Endothelial cell of umbilical vein (primary cell): ENCODE results near the gene HBP1. TPM values are rescaled to one million over a fixed set of nuclear protein-coding genes. Genes with fewer than 3 reads are reported as not detected.

ENCODE experiments used
- BruUV-seq: library from RNA; stranded (reverse); fragments of 400-500 nt; replicated peaks from 2 replicates; lab custom pipeline; 2021; lab: Mats Ljungman, UMichigan
- CTCF ChIA-PET: fragments of 300-600, 350-600 bp; sonication (Branson Sonifier 250); formaldehyde crosslinking; loops from one replicate; lab custom pipeline; 2021; ENCODE audit warnings: antibody characterized with exemption, inconsistent platforms; lab: Charles Lee
- POLR2A ChIA-PET: fragments of 300-600, 350-600 bp; sonication (Branson Sonifier 250); formaldehyde crosslinking; loops from one replicate; lab custom pipeline; 2021; ENCODE audit warnings: antibody characterized with exemption, inconsistent platforms; lab: Charles Lee
- DNase-seq: peaks from one replicate; pipeline ENCODE4 v3.0.0-alpha.2; 2011; ENCODE audit warnings: low read depth, low spot score
- FAIRE-seq: peaks from 2 replicates; lab custom pipeline; 2011; peaks lifted over from hg19 to GRCh38; lab: Jason Lieb, UNC
- H2AFZ ChIP-seq: 2 replicates; pipeline ENCODE4 v1.6.0; 2012; ENCODE audit warnings: low read depth, low read length, control low read depth, inconsistent platforms
- H3K27ac ChIP-seq: 2 replicates; pipeline ENCODE4 v1.5.1; 2011; ENCODE audit warnings: low read depth, mild to moderate bottlenecking, control low read depth, low read length, moderate library complexity; ENCODE audit not compliant: insufficient read depth
- H3K27me3 ChIP-seq, 2 experiments: 2 replicates each; pipeline versions ENCODE4 v1.6.0 to v1.6.1; 2011; ENCODE audit warnings: low read length in 2 of 2, mixed read lengths in 1 of 2; ENCODE audit not compliant: control insufficient read depth in 2 of 2, insufficient read depth in 2 of 2
- H3K36me3 ChIP-seq, 2 experiments: 2 replicates in 1 of 2; 3 replicates in 1 of 2; pipeline ENCODE4 v1.5.1; 2011; ENCODE audit warnings: low read length in 2 of 2, mild to moderate bottlenecking in 1 of 2, moderate library complexity in 1 of 2; ENCODE audit not compliant: control insufficient read depth in 2 of 2, insufficient read depth in 2 of 2; ENCODE audit errors: extremely low read depth in 1 of 2
- H3K4me1 ChIP-seq: 3 replicates; pipeline ENCODE4 v1.5.1; 2011; ENCODE audit warnings: mild to moderate bottlenecking, low read length; ENCODE audit not compliant: control insufficient read depth, insufficient read depth; ENCODE audit errors: extremely low read depth
- H3K4me2 ChIP-seq: 2 replicates; pipeline ENCODE4 v1.6.1; 2011; ENCODE audit warnings: low read length, control low read depth, mixed read lengths; ENCODE audit not compliant: insufficient read depth
- H3K4me3 ChIP-seq, 3 experiments: fragments of 200-600 bp in 1 of 3; sonication (generic), shearing (Covaris generic) in 1 of 3; replicated peaks in 1 of 3; 2 replicates each; pipeline ENCODE4 v1.5.1; 2011 to 2016; ENCODE audit warnings: control low read depth in 3 of 3, low read length in 3 of 3, mild to moderate bottlenecking in 2 of 3, inconsistent platforms in 1 of 3, low read depth in 1 of 3, moderate library complexity in 1 of 3; ENCODE audit not compliant: insufficient read depth in 1 of 3
- H3K79me2 ChIP-seq: 2 replicates; pipeline ENCODE4 v1.6.0; 2012; ENCODE audit warnings: low read length, inconsistent platforms; ENCODE audit not compliant: control insufficient read depth, insufficient read depth
- H3K9ac ChIP-seq: replicated peaks from 2 replicates; pipeline ENCODE3; 2011; ENCODE audit warnings: low read length, control low read depth; ENCODE audit not compliant: insufficient read depth; ENCODE audit errors: extremely low read depth
- H3K9me1 ChIP-seq: replicated peaks from 3 replicates; pipeline ENCODE4 v1.6.0; 2011; ENCODE audit warnings: mild to moderate bottlenecking, low read length; ENCODE audit not compliant: control insufficient read depth, insufficient read depth; ENCODE audit errors: extremely low read depth
- H3K9me3 ChIP-seq: replicated peaks from 2 replicates; pipeline ENCODE4 v1.5.1; 2012; ENCODE audit warnings: low read length, inconsistent platforms; ENCODE audit not compliant: control insufficient read depth, insufficient read depth
- H4K20me1 ChIP-seq: replicated peaks from 2 replicates; pipeline ENCODE3; 2011; ENCODE audit warnings: mild to moderate bottlenecking, low read length; ENCODE audit not compliant: control insufficient read depth, insufficient read depth; ENCODE audit errors: extremely low read depth
- CTCF ChIP-seq, 2 donors: IDR thresholded peaks; 1 replicate in 1 of 2; 2 replicates in 1 of 2; pipeline ENCODE4 v1.5.1; 2011; ENCODE audit warnings: low read length in 2 of 2, mild to moderate bottlenecking in 2 of 2, moderate library complexity in 2 of 2, control low read depth in 1 of 2, inconsistent platforms in 1 of 2, low read depth in 1 of 2; ENCODE audit not compliant: insufficient read depth in 1 of 2; ENCODE audit errors: extremely low read depth in 1 of 2
- EZH2 ChIP-seq: IDR thresholded peaks from 2 replicates; pipeline ENCODE4 v1.6.1; 2012; ENCODE audit warnings: borderline replicate concordance, low read depth, mild to moderate bottlenecking, moderate library complexity, low read length, inconsistent platforms; ENCODE audit not compliant: severe bottlenecking
- FOS ChIP-seq: IDR thresholded peaks from 2 replicates; pipeline ENCODE4 v1.6.1; 2011; ENCODE audit warnings: mild to moderate bottlenecking, low read length, moderate library complexity, borderline replicate concordance; ENCODE audit not compliant: insufficient read depth
- GATA2 ChIP-seq: IDR thresholded peaks from 2 replicates; pipeline ENCODE4 v1.7.0; 2011; ENCODE audit warnings: low read depth, mild to moderate bottlenecking, moderate library complexity, mixed read lengths, low read length; ENCODE audit not compliant: insufficient read length, insufficient read depth
- JUN ChIP-seq: IDR thresholded peaks from 2 replicates; pipeline ENCODE4 v1.6.1; 2011; ENCODE audit warnings: borderline replicate concordance, low read depth; ENCODE audit not compliant: insufficient read length, insufficient read depth
- MAX ChIP-seq: IDR thresholded peaks from 2 replicates; pipeline ENCODE4 v1.6.1; 2011; ENCODE audit not compliant: insufficient read depth, insufficient read length
- MYC ChIP-seq: IDR thresholded peaks from one replicate; pipeline ENCODE4 v1.6.1; 2011; ENCODE audit warnings: mild to moderate bottlenecking, low read depth, low read length
- POLR2A ChIP-seq: IDR thresholded peaks from 2 replicates; pipeline ENCODE4 v1.6.1; 2012; ENCODE audit warnings: low read depth, mild to moderate bottlenecking, control low read depth, low read length
- POLR2AphosphoS5 ChIP-seq: IDR thresholded peaks from 2 replicates; pipeline ENCODE4 v1.6.1; 2012; ENCODE audit warnings: low read depth, mild to moderate bottlenecking, control low read depth, low read length, moderate library complexity; ENCODE audit not compliant: insufficient read depth
- dilution Hi-C: fragments of 300-500 bp; cut with MboI; formaldehyde crosslinking; loops from one replicate; pipeline ENCODE4 v1.15.0; 2019; ENCODE audit warnings: low sequenced_read_pairs; ENCODE audit not compliant: extremely low pct_ligation_motif_present
- intact Hi-C: fragments of 100-400 bp; cut with micrococcal nuclease; formaldehyde crosslinking; loops from one replicate; pipeline ENCODE4 v1.10.0; 2022
- polyA plus RNA-seq, 4 experiments: library from polyadenylated mRNA; depleted of rRNA in 3 of 4; stranded (reverse) in 3 of 4; unstranded in 1 of 4; fragments of >200 nt; gene quantifications; 2 replicates each; pipeline versions ENCODE4 v1.2.1 to v1.2.3, GENCODE V29; 2011 to 2012; ENCODE audit warnings: missing spikeins in 1 of 4
- total RNA-seq: library from RNA; stranded (reverse); gene quantifications from 2 replicates; pipeline ENCODE4 v1.2.3, GENCODE V29; 2021

The HBP1 gene
- total and polyA plus RNA-seq, 2 donors (not counting 3 experiments of a cell fraction or from before 2014, with no cell fraction given): 49.6 to 63.4 TPM

GRCh38 chr7:107194052-107194451 is 25.2 kb downstream of the HBP1 start:
- Histone ChIP-seq H3K79me2 (no peaks in the 10 kb centered on the region), H2AFZ (no peak overlapping the region), H3K36me3 (peaks cover 15% of the 10 kb centered on the region in 2 experiments), H3K27me3 (no peaks in the 10 kb centered on the region), H3K4me1 (peaks cover 4% of the 10 kb centered on the region), H4K20me1 (no peaks in the 10 kb centered on the region), H3K27ac (no peak overlapping the region), H3K9me3 (no peaks in the 10 kb centered on the region), H3K4me3 (no peak overlapping the region), H3K4me2 (no peak overlapping the region), H3K9ac (no peak overlapping the region), H3K9me1 (no peaks in the 10 kb centered on the region)
- TF ChIP-seq CTCF (IDR thresholded peaks at IDR 0.05; ENCODE audit: extremely low read depth in 1 of 2, insufficient read depth in 1 of 2, low read depth in 1 of 2, low read length in 2 of 2) (no peak), POLR2AphosphoS5 (no peak), GATA2 (no peak), MAX (no peak), POLR2A (no peak), MYC (no peak), EZH2 (no peak), FOS (no peak), JUN (no peak)
- CTCF ChIA-PET: interaction anchor here (0.6 to 5.0 kb wide), 21 partner anchors 16 to 1017 kb away, joined by 3 to 31 read pairs (median 5); no protein-coding TSS in a partner anchor
- no peak for DNase-seq
- POLR2A ChIA-PET: no interaction called here
- intact Hi-C loops (no loop called here), dilution Hi-C loops (no loop called here)
- no peak for FAIRE-seq
- BruUV-seq: no TSS peak
